Hepatocyte (in vitro differentiated cells): Measurements from ENCODE around the gene PCNP. TPM values are rescaled to one million over a fixed set of nuclear protein-coding genes. Genes with fewer than 3 reads are reported as not detected.

Experiments
- DNase-seq: peaks from one replicate; pipeline ENCODE4 v3.0.0-alpha.2; 2016; ENCODE audit warnings: low spot score
- H2AFZ ChIP-seq: fragments of 200-600 bp; sonication (generic); 2 replicates; pipeline ENCODE4 v1.6.0; 2016; ENCODE audit warnings: antibody characterized with exemption, mild to moderate bottlenecking
- H3K27ac ChIP-seq: fragments of 200-600 bp; sonication (generic); 2 replicates; pipeline ENCODE4 v1.5.1; 2016; ENCODE audit warnings: mild to moderate bottlenecking
- H3K27me3 ChIP-seq: fragments of 200-600 bp; sonication (generic); 2 replicates; pipeline ENCODE4 v1.6.1; 2016
- H3K36me3 ChIP-seq: fragments of 200-600 bp; sonication (generic); replicated peaks from 2 replicates; pipeline ENCODE4 v1.5.1; 2016; ENCODE audit warnings: low read depth; ENCODE audit not compliant: insufficient read depth
- H3K4me1 ChIP-seq: fragments of 200-600 bp; sonication (generic); 2 replicates; pipeline ENCODE4 v1.5.1; 2016; ENCODE audit warnings: mild to moderate bottlenecking, moderate library complexity; ENCODE audit not compliant: insufficient read depth
- H3K4me2 ChIP-seq: fragments of 200-600 bp; sonication (generic); 2 replicates; pipeline ENCODE4 v1.6.0; 2016
- H3K4me3 ChIP-seq: fragments of 200-600 bp; sonication (generic); 2 replicates; pipeline ENCODE4 v1.5.1; 2016; ENCODE audit warnings: mild to moderate bottlenecking
- H3K79me2 ChIP-seq: fragments of 200-600 bp; sonication (generic); 2 replicates; pipeline ENCODE4 v1.6.0; 2017; ENCODE audit warnings: mild to moderate bottlenecking
- H3K9me2 ChIP-seq: fragments of 200-600 bp; sonication (generic); replicated peaks from 2 replicates; pipeline ENCODE4 v1.6.0; 2017; ENCODE audit warnings: mild to moderate bottlenecking; ENCODE audit not compliant: insufficient read depth
- H3K9me3 ChIP-seq: fragments of 200-600 bp; sonication (generic); 2 replicates; pipeline ENCODE4 v1.5.1; 2016; ENCODE audit warnings: low read depth, mild to moderate bottlenecking
- H4K20me1 ChIP-seq: fragments of 200-600 bp; sonication (generic); 2 replicates; pipeline ENCODE4 v1.6.0; 2016; ENCODE audit warnings: mild to moderate bottlenecking; ENCODE audit not compliant: insufficient read depth, poor library complexity, severe bottlenecking
- CTCF ChIP-seq: fragments of 200-600 bp; sonication (generic); IDR thresholded peaks from 2 replicates; pipeline ENCODE4 v1.5.1; 2016; ENCODE audit warnings: antibody characterized with exemption, mild to moderate bottlenecking; ENCODE audit not compliant: poor library complexity
- EZH2 ChIP-seq: fragments of 200-600 bp; sonication (generic); IDR thresholded peaks from 2 replicates; pipeline ENCODE4 v1.6.1; 2016; ENCODE audit warnings: antibody characterized with exemption, mild to moderate bottlenecking, borderline replicate concordance
- EZH2phosphoT487 ChIP-seq: fragments of 200-600 bp; sonication (generic); IDR thresholded peaks from one replicate; pipeline ENCODE4 v1.6.1; 2018; ENCODE audit warnings: antibody characterized with exemption, mild to moderate bottlenecking, low read depth, moderate library complexity; ENCODE audit not compliant: unreplicated experiment, severe bottlenecking
- WGBS: methylation state at CpG from one replicate; pipeline ENCODE4 v1.1.6; 2016; ENCODE audit warnings: low lambda C conversion rate; ENCODE audit errors: missing lambda C conversion rate; 5-methylcytosine and 5-hydroxymethylcytosine counted together
- polyA plus RNA-seq: library from polyadenylated mRNA; unstranded; fragments of >200 nt; fragmentation: Nextera tagmentation; extraction: Ambion mirVana; gene quantifications from 2 replicates; pipeline ENCODE4 v1.2.1, GENCODE V29; 2016
- total RNA-seq: library from RNA; depleted of rRNA; stranded (reverse); fragments of >200 nt; gene quantifications from 2 replicates; pipeline ENCODE4 v1.2.3, GENCODE V29; 2014

Gene PCNP
- total and polyA plus RNA-seq, 2 experiments from 2014 or later = 86.4 to 133 TPM

- H3K27ac ChIP-seq = no peak overlapping the region
- H3K9me2 ChIP-seq = no peaks in the 10 kb centered on the region
- no peak overlapping the region for H2AFZ ChIP-seq
- H3K4me2 ChIP-seq = no peak overlapping the region
- no peaks in the 10 kb centered on the region for H3K27me3 ChIP-seq
- TF ChIP-seq EZH2phosphoT487 (no peak), CTCF (no peak), EZH2 (no peak)
- H3K9me3 ChIP-seq = no peaks in the 10 kb centered on the region
- no peak overlapping the region for H3K4me3 ChIP-seq
- no peaks in the 10 kb centered on the region for H4K20me1 ChIP-seq
- H3K4me1 ChIP-seq = no peaks in the 10 kb centered on the region
- DNase-seq = no peak
- 56% methylated on average over 9 of the region's 9 CpGs for WGBS
- no peaks in the 10 kb centered on the region for H3K79me2 ChIP-seq
- no peaks in the 10 kb centered on the region for H3K36me3 ChIP-seq
These were observed 61.4 kb downstream of the PCNP start for GRCh38 chr3:101635345-101635744.

- no peak overlapping the region for H2AFZ ChIP-seq
These were observed 62.2 kb downstream of the PCNP start for GRCh38 chr3:101635954-101636798.

GRCh38 chr3:101637451-101637850, 63.5 kb downstream of the PCNP start:
- H3K4me3 ChIP-seq = no peak overlapping the region
- H3K4me2 ChIP-seq = no peak overlapping the region
- no peaks in the 10 kb centered on the region for H4K20me1 ChIP-seq
- H3K9me3 ChIP-seq = no peaks in the 10 kb centered on the region
- H3K79me2 ChIP-seq = no peaks in the 10 kb centered on the region
- H3K4me1 ChIP-seq = peaks cover 10% of the 10 kb centered on the region
- no peak overlapping the region for H2AFZ ChIP-seq
- TF ChIP-seq EZH2phosphoT487 (no peak), EZH2 (no peak), CTCF (no peak)
- H3K27ac ChIP-seq = no peak overlapping the region
- 65% methylated on average over 10 of the region's 10 CpGs for WGBS
- no peaks in the 10 kb centered on the region for H3K27me3 ChIP-seq
- no peaks in the 10 kb centered on the region for H3K9me2 ChIP-seq
- H3K36me3 ChIP-seq = no peaks in the 10 kb centered on the region
- DNase-seq = no peak

More at GRCh38 chr3:101635954-101636798, 62.2 kb downstream of the PCNP start:
- Histone ChIP-seq H3K9me2 (no peaks in the 10 kb centered on the region), H3K4me3 (no peak overlapping the region), H3K27me3 (no peaks in the 10 kb centered on the region), H4K20me1 (no peaks in the 10 kb centered on the region), H3K4me1 (peaks cover 2% of the 10 kb centered on the region), H3K36me3 (no peaks in the 10 kb centered on the region), H3K27ac (no peak overlapping the region), H3K9me3 (no peaks in the 10 kb centered on the region), H3K79me2 (no peaks in the 10 kb centered on the region), H3K4me2 (no peak overlapping the region)
- peak; percentile 66 for DNase-seq
- TF ChIP-seq EZH2 (no peak), CTCF (peak; percentile 59), EZH2phosphoT487 (no peak)
- WGBS = 54% methylated on average over 18 of the region's 18 CpGs
